Mesenchymal stem cell (in vitro differentiated cells and primary cell): ENCODE data around the gene MST1.

Experiments used
- DNase-seq: peaks from one replicate; pipeline ENCODE4 v3.0.0-alpha.2; 2013
- H2AFZ ChIP-seq: one replicate; pipeline ENCODE4 v1.6.1; 2013; ENCODE audit warnings: low read depth, mild to moderate bottlenecking, control low read depth, inconsistent platforms, low read length, moderate library complexity
- H2AK5ac ChIP-seq: 2 replicates; pipeline ENCODE4 v1.6.1; 2013; ENCODE audit warnings: low read length, moderate library complexity, mild to moderate bottlenecking, inconsistent platforms; ENCODE audit not compliant: severe bottlenecking
- H2BK120ac ChIP-seq: one replicate; pipeline ENCODE4 v1.6.1; 2013; ENCODE audit warnings: low read depth, mild to moderate bottlenecking, inconsistent platforms, low read length, moderate library complexity
- H2BK12ac ChIP-seq, 2 experiments: one replicate each; pipeline ENCODE4 v1.6.1; 2013; ENCODE audit warnings: inconsistent platforms in 2 of 2, low read length in 2 of 2, mild to moderate bottlenecking in 2 of 2, moderate library complexity in 2 of 2, control low read depth in 1 of 2
- H2BK15ac ChIP-seq: one replicate; pipeline ENCODE4 v1.6.1; 2013; ENCODE audit warnings: mild to moderate bottlenecking, low read depth, inconsistent platforms; ENCODE audit not compliant: poor library complexity, severe bottlenecking
- H2BK5ac ChIP-seq: 2 replicates; pipeline ENCODE4 v1.6.1; 2013; ENCODE audit warnings: low read depth, mild to moderate bottlenecking, low read length, control low read depth, inconsistent platforms; ENCODE audit not compliant: poor library complexity, severe bottlenecking
- H3K14ac ChIP-seq, 2 experiments: one replicate each; pipeline ENCODE4 v1.6.1; 2013; ENCODE audit warnings: inconsistent platforms in 2 of 2, low read length in 2 of 2, control low read depth in 1 of 2, mild to moderate bottlenecking in 1 of 2, moderate library complexity in 1 of 2
- H3K18ac ChIP-seq, 2 experiments: one replicate each; pipeline ENCODE4 v1.6.1; 2013; ENCODE audit warnings: inconsistent platforms in 2 of 2, low read length in 2 of 2, control low read depth in 1 of 2, low read depth in 1 of 2, mild to moderate bottlenecking in 1 of 2
- H3K23ac ChIP-seq, 2 experiments: one replicate each; pipeline ENCODE4 v1.6.1; 2013; ENCODE audit warnings: inconsistent platforms in 2 of 2, low read length in 2 of 2, mild to moderate bottlenecking in 2 of 2, moderate library complexity in 2 of 2, control low read depth in 1 of 2
- H3K27ac ChIP-seq: 2 replicates; pipeline ENCODE4 v1.5.1; 2013; ENCODE audit warnings: mild to moderate bottlenecking, moderate library complexity, low read length, control low read depth, inconsistent platforms; ENCODE audit not compliant: poor library complexity, severe bottlenecking
- H3K27me3 ChIP-seq, 2 experiments: 2 replicates each; pipeline versions ENCODE4 v1.6.1 to v1.7.0; 2013; ENCODE audit warnings: low read length in 2 of 2, mild to moderate bottlenecking in 2 of 2, moderate library complexity in 2 of 2, control low read depth in 1 of 2, inconsistent platforms in 1 of 2; ENCODE audit not compliant: control insufficient read depth in 1 of 2, insufficient read depth in 1 of 2
- H3K36me3 ChIP-seq, 2 experiments: 2 replicates each; pipeline versions ENCODE4 v1.6.1 to v1.7.0; 2013; ENCODE audit warnings: low read length in 2 of 2, control low read depth in 1 of 2, inconsistent platforms in 1 of 2, low read depth in 1 of 2, mild to moderate bottlenecking in 1 of 2; ENCODE audit not compliant: insufficient read depth in 2 of 2, control insufficient read depth in 1 of 2
- H3K4ac ChIP-seq, 2 experiments: one replicate each; pipeline ENCODE4 v1.6.1; 2013; ENCODE audit warnings: inconsistent platforms in 2 of 2, low read length in 2 of 2, mild to moderate bottlenecking in 2 of 2, moderate library complexity in 2 of 2, control low read depth in 1 of 2, low read depth in 1 of 2
- H3K4me1 ChIP-seq: 2 replicates; pipeline ENCODE4 v1.6.1; 2013; ENCODE audit warnings: low read depth, low read length, control low read depth; ENCODE audit not compliant: control insufficient read depth, insufficient read depth
- H3K4me2 ChIP-seq: 2 replicates; pipeline ENCODE4 v1.6.1; 2013; ENCODE audit warnings: low read length, mild to moderate bottlenecking, inconsistent platforms; ENCODE audit not compliant: poor library complexity, severe bottlenecking
- H3K4me3 ChIP-seq, 2 experiments: 2 replicates each; pipeline versions ENCODE4 v1.5.1 to v1.7.0; 2013; ENCODE audit warnings: low read length in 2 of 2, mild to moderate bottlenecking in 2 of 2, control low read depth in 1 of 2, low read depth in 1 of 2; ENCODE audit not compliant: insufficient read depth in 1 of 2
- H3K79me1 ChIP-seq: replicated peaks from 2 replicates; pipeline ENCODE4 v1.6.1; 2013; ENCODE audit warnings: mild to moderate bottlenecking, control low read depth, low read length, inconsistent platforms; ENCODE audit not compliant: poor library complexity, severe bottlenecking
- H3K9ac ChIP-seq: 2 replicates; pipeline ENCODE4 v1.7.0; 2013; ENCODE audit warnings: mild to moderate bottlenecking, low read length, moderate library complexity
- H3K9me3 ChIP-seq: 2 replicates; pipeline ENCODE4 v1.7.0; 2013; ENCODE audit warnings: mild to moderate bottlenecking, low read length; ENCODE audit not compliant: control insufficient read depth
- H4K8ac ChIP-seq: one replicate; pipeline ENCODE4 v1.6.1; 2013; ENCODE audit warnings: inconsistent platforms, mild to moderate bottlenecking, low read length, moderate library complexity
- H4K91ac ChIP-seq: one replicate; pipeline ENCODE4 v1.6.1; 2013; ENCODE audit warnings: mild to moderate bottlenecking, low read length, inconsistent platforms
- WGBS: methylation state at CpG from one replicate; pipeline ENCODE4 v1.1.7; 2013; ENCODE audit warnings: mixed read lengths; 5-methylcytosine and 5-hydroxymethylcytosine counted together

MST1 gene

GRCh38 chr3:49668414-49668797 is 20.9 kb downstream of the MST1 start:
- 61% methylated on average over 5 of the region's 5 CpGs for WGBS
- H3K4me2 ChIP-seq: peak overlapping the region; percentile 11

GRCh38 chr3:49667701-49668413 is 21.4 kb downstream of the MST1 start:
- Histone ChIP-seq H2BK15ac (no peak overlapping the region), H2BK5ac (no peak overlapping the region), H3K4ac (no peak overlapping the region), H3K79me1 (no peaks in the 10 kb centered on the region), H2AFZ (no peak overlapping the region), H2BK12ac (no peak overlapping the region), H3K9me3 (no peaks in the 10 kb centered on the region), H3K27me3 (peaks cover 0 to 55% of the 10 kb centered on the region in 2 experiments), H3K9ac (no peak overlapping the region), H3K18ac (no peak overlapping the region), H3K36me3 (no peaks in the 10 kb centered on the region), H3K27ac (peak overlapping the region; percentile 9), H3K4me1 (peaks cover 35% of the 10 kb centered on the region), H3K23ac (no peak overlapping the region), H3K4me3 (no peak overlapping the region), H3K14ac (no peak overlapping the region), H3K4me2 (no peak overlapping the region), H2BK120ac (no peak overlapping the region), H4K91ac (no peak overlapping the region), H4K8ac (no peak overlapping the region), H2AK5ac (peak overlapping the region; percentile 21)
- WGBS: 86% methylated on average over 25 of the region's 25 CpGs
- no peak for DNase-seq

More at GRCh38 chr3:49668414-49668797, 20.9 kb downstream of the MST1 start:
- Histone ChIP-seq H3K9me3 (no peaks in the 10 kb centered on the region), H3K4me3 (no peak overlapping the region), H3K79me1 (peaks cover 2% of the 10 kb centered on the region), H3K36me3 (no peaks in the 10 kb centered on the region), H2AK5ac (no peak overlapping the region), H3K4ac (no peak overlapping the region), H2BK5ac (no peak overlapping the region), H3K23ac (no peak overlapping the region), H2BK15ac (peak overlapping the region; percentile 37), H2BK120ac (no peak overlapping the region), H4K8ac (no peak overlapping the region), H2AFZ (no peak overlapping the region), H3K27me3 (peaks cover 0 to 51% of the 10 kb centered on the region in 2 experiments), H3K14ac (no peak overlapping the region), H4K91ac (no peak overlapping the region), H3K27ac (peak overlapping the region; percentile 9), H3K9ac (no peak overlapping the region), H3K4me1 (peaks cover 40% of the 10 kb centered on the region), H3K18ac (no peak overlapping the region), H2BK12ac (no peak overlapping the region)
- DNase-seq: no peak

- H2BK12ac ChIP-seq: no peak overlapping the region
- no peak overlapping the region for H3K18ac ChIP-seq
- peaks cover 0 to 60% of the 10 kb centered on the region in 2 experiments for H3K27me3 ChIP-seq
- no peak overlapping the region for H3K23ac ChIP-seq
- H3K4me3 ChIP-seq: no peak overlapping the region
- H3K36me3 ChIP-seq: no peaks in the 10 kb centered on the region
- H3K9ac ChIP-seq: no peak overlapping the region
- 70% methylated on average over 7 of the region's 8 CpGs for WGBS
- no peaks in the 10 kb centered on the region for H3K79me1 ChIP-seq
- DNase-seq: peak; percentile 4
- peaks cover 34% of the 10 kb centered on the region for H3K4me1 ChIP-seq
- peak overlapping the region; percentile 19 for H3K4me2 ChIP-seq
- H2BK120ac ChIP-seq: no peak overlapping the region
- H2BK5ac ChIP-seq: no peak overlapping the region
- no peak overlapping the region for H4K91ac ChIP-seq
- H3K9me3 ChIP-seq: no peaks in the 10 kb centered on the region
- H3K4ac ChIP-seq: no peak overlapping the region
- H2BK15ac ChIP-seq: no peak overlapping the region
- no peak overlapping the region for H2AK5ac ChIP-seq
- H4K8ac ChIP-seq: no peak overlapping the region
- no peak overlapping the region for H3K14ac ChIP-seq
- H2AFZ ChIP-seq: no peak overlapping the region
- no peak overlapping the region for H3K27ac ChIP-seq
Observed at GRCh38 chr3:49666592-49666991, 22.7 kb downstream of the MST1 start.

GRCh38 chr3:49665822-49666519 is 23.3 kb downstream of the MST1 start:
- no peak overlapping the region for H4K8ac ChIP-seq
- H2BK15ac ChIP-seq: no peak overlapping the region
- no peak overlapping the region for H3K4ac ChIP-seq
- peaks cover 0 to 60% of the 10 kb centered on the region in 2 experiments for H3K27me3 ChIP-seq
- H2AFZ ChIP-seq: no peak overlapping the region
- WGBS: 89% methylated on average over 6 of the region's 6 CpGs
- DNase-seq: no peak
- H3K9ac ChIP-seq: no peak overlapping the region
- no peak overlapping the region for H3K18ac ChIP-seq
- H3K4me2 ChIP-seq: no peak overlapping the region
- H4K91ac ChIP-seq: no peak overlapping the region
- H2BK120ac ChIP-seq: no peak overlapping the region
- H3K4me1 ChIP-seq: peaks cover 35% of the 10 kb centered on the region
- no peak overlapping the region for H3K14ac ChIP-seq
- no peak overlapping the region for H2BK12ac ChIP-seq
- no peak overlapping the region for H3K23ac ChIP-seq
- H2BK5ac ChIP-seq: no peak overlapping the region
- H3K4me3 ChIP-seq: no peak overlapping the region
- H2AK5ac ChIP-seq: no peak overlapping the region
- no peaks in the 10 kb centered on the region for H3K36me3 ChIP-seq
- H3K9me3 ChIP-seq: no peaks in the 10 kb centered on the region
- no peaks in the 10 kb centered on the region for H3K79me1 ChIP-seq
- no peak overlapping the region for H3K27ac ChIP-seq
